ENCODE data around the gene WDR87.
"Not testable (repeated sequence)": the region's sequence is repeated elsewhere in the genome, so short reads cannot be mapped to it uniquely, and the experiment has no call there.

WDR87 gene

DNA sequence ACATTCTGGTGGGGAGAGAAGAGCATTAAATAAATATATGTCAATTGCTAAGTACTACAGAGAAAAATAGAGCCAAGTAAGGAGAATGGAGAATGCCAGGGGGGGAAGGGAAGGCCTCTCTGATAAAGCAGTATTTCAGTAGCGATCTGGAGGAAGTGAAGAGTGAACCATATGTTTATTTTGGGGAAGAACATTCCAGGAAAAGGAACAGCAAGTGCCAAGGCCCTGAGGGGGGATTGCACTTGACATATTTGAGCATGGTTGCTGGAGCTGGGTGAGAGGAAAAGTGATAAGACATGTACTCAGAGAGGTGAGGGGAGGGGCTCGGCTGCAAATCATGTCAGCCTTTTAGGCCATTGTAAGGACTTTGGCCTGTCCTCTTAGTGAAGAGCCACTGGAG, 30.4 kb downstream of the WDR87 start:
- no peak for DNase-seq

DNA sequence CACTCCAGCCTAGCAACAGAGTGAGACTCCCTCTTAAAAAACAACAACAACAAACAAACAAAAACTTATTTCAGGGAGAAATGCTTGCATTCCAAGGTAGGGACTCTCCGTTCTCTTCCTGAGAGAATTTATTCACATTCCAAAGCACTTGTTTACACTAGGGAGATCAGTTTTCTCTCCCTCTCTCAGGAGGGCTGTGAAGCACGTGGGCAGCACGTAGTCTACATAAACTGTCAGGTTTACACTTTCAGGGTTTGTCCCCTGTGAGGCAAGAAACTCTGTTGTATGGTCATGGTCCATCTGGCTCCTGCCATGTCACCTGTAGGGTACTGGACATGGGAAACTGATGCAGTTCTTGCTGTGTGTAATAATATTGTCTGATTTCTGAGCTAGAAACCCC, 31.6 kb downstream of the WDR87 start:
- DNase-seq = no peak

DNA sequence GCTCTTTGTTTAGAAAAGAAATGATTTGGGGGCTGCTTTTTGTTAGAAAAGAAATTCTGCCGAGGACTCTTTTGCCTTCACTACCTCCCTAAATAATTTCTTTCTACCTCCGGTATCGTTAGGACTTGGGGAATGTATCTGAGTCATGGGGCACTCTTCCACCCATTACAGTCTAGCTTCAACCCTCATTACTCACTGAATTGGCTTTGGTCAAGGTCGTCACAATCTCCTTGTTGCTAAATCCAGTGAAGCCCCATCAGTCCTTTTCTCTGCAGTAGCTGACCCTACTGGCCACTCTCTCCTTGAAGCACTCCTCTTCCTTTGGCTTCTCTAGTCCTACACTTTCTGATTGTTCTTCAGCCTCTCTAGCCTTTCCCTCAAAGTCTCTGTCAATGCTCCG, 34.0 kb downstream of the WDR87 start:
- no peak for DNase-seq

DNA sequence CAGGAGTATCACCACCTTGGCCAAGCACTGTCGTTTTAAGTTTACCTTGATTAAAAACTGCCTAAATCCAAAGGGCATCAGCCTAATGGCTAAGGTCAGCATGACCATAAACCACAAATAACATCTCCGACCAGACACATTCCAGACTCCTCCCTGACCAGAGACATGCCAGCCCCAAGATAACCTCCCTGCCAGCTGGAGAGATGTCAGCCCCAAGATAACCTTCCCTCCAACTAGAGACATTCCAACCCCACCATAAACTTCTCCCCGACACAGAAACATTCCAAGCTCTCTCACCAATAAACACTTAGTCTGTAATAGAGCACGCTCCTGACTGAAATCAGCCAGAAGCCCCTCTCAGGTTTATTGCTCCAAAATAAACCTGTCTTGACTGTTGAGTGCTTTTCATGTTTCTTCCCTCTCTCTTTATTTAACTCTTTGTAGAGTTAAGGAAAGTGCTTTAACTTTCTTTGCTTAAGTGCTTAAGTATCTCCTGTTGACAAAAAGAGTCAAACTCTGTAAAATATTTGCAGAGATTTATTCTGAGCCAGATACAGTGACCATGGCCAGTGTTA, 36.5 kb downstream of the WDR87 start:
- no peak for DNase-seq

DNA sequence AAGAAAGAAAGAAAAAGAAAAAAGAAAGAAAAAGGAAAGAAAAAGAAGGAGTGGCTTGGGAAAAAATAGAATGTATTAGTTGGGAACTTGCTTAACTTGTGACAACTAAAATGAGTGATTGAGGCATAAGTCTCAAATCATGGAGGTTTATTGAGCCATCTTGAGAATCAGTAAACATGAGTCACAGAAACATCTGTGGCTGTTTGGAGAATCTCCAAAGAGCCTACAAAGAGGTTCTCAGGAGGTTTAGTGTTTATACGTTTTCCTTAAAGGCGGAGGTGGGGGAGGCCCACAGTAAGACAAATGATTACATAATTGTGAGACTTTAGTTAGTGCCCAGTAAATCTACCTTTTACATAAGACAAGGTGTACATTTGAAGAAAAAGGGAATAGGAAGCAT, 38.6 kb downstream of the WDR87 start:
- DNase-seq = no peak

DNA sequence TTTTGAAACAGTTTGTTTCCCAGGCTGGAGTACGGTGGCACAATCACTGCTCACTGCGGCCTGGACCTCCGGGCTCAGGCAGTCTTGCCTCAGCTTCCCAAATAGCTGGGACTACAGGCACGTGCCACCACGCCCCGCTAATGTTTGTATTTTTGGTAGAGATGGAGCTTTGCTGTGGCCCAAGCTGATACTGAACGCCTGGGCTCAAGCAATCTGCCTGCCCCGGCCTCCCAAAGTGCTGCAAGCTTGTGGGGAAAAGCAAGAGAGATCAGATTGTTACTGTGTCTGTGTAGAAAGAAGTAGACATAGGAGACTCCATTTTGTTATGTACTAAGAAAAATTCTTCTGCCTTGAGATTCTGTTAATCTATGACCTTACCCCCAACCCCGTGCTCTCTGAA, 40.5 kb downstream of the WDR87 start:
- DNase-seq = not testable (repeated sequence)

DNA sequence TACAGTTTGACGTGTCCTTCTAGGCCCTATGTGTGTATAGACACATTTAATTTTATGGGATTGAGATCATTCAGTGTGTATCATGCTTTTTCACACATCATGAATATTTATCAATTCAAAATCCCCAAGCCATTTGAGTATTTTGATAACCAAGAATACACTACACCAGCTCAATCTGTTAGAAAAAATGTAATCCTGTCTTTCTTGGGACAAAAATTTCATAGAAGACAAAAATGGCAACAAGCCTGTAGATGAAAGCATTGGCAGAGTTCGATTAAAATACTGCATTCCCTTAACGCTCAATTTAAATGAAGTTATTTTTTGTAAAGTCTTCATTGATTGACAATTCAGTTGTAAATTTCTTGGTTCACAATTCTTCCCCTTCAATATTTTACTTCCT, 41.9 kb downstream of the WDR87 start:
- no peak for DNase-seq

DNA sequence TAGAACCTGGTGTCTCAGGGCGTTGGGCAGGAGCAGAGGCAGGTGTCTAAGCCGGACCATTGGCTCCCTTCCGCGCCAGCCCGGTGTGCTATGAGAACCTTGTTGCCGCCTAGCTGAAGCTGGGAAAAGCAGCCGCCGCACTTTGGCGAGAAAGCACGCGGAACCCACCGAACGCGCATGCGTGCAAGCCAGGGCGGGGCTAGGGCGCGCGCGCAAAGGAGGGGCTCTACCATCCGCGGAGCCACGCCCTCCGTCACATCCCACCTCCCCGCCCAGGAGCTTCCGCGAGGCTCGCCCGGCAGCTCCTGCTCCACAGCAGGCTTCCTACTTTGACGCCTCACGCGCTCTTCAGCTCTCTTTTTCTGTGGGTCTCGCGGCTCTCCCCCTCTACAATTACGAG, 51.3 kb downstream of the WDR87 start:
- peak; percentile 14 for DNase-seq

DNA sequence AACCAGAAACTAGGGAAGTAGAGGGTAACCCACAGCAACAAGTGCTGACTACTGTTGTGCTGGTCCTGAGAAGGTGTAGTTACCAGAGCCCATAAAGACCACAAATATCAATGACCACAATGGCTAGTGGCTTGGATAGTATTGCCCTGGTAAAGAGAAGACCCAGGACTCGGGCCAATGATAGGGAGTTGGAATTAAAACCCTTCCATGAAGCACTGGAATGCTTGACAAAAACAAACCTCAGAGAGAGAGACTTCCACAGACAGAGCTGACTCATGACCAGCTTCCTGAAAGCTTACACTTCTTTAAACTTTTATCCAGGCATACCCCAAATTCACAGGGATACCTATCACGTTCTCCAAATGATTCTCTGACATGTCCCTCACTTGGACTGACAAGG, 60.5 kb downstream of the WDR87 start:
- no peak for DNase-seq
